HG03565 (cell line): ENCODE measurements around the gene GPR180.
"Not testable (repeated sequence)": the region's sequence is repeated elsewhere in the genome, so short reads cannot be mapped to it uniquely, and the experiment has no call there.

Experiments
- ATAC-seq: cut with Tn5 transposase; IDR thresholded peaks from one replicate; pipeline ENCODE4 v1.9.1; 2021; ENCODE audit warnings: mild to moderate bottlenecking, moderate library complexity; ENCODE audit not compliant: unreplicated experiment

Gene GPR180

DNA sequence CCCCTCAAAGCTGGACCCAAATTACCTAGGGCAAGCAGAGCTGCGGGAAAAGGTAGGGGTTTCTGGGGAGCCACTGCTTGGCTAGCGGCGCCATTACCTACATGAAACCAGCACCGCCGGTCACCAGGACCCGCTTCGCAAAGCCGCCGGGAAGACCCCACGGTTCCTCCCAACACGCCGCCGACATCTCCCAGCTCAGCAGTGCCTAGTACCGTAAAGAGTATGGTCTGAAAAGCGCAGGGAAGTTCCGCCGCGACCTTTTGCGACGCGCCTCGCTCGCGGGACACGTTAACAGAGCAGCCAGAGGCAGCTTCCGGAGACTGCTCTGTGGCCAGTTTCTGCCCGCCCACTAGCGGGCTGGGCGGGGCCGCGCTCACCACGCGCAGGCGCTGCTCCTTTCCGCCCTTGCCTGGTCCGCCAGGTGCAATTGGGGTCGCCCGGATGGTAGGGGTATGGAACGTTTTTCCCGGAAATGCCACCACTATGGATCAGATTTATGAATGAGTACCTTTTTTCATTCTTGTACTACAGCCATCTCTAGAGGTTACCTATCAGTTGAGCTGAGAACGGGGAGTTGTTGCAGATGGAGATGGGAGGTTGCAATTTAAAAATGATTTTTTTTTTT is 5.6 kb upstream of the GPR180 start, which contains the start of gene TGDS:
Gene TGDS, minus strand, starts transcription at position 203 of the 625 bp plus-strand sequence. Its CDS starts 16 bp downstream, at position 187.
- peak; percentile 97 for ATAC-seq

DNA sequence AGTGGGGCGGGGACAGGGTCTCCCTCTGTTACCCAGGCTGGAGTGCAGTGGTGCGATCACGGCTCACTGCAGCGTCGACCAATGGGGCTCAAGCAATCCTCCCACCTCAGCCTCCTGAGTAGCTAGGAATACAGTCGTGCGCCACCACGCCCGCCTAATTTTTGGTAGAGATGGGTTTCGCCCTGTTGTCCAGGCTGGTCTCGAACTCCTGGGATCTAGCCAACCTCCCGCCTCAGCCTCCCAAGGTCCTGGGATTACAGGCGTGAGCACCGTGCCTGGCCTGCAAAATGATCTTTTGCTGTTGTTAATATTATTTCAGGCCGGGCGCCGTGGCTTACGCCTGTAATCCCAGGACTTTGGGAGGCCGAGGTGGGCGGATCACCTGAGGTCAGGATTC is 5.1 kb upstream of the GPR180 start:
- no peak for ATAC-seq

DNA sequence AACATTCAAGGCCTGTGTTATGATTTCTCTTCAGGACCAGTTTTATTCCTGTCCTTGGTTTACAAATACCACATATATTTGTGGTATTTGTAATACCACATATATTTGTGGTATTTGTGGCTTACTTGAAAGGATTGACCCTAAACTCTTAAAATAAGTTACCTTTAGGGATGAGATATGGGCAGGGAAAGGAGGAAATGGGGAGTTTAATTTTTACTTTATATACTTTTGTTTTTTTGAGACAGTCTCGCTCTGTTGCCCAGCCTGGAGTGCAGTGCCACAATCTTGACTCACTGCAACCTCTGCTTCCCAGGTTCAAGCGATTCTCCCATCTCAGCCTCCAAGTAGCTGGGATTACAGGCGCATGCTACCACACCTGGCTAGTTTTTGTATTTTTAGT is 3.4 kb upstream of the GPR180 start:
- ATAC-seq, result no peak

DNA sequence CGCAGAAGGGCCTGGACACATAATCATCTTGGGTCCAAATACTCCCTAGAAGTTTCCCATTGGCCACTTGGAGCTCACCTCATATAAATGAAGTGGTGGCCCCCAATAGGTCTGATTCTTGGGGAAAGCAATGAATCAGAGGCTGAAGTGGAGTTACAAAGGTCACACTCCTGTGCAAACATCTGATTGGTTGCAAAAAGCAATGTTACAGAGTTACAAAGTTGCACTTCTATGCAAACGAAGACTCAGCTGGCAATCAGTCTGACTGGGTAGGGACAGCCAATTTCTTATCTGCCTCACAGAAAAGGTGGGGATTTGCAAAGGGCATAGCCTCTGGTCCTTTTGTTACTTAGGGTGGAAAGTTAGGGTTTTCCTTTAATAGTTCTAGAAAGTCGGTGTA is 1.8 kb upstream of the GPR180 start:
- no peak for ATAC-seq

DNA sequence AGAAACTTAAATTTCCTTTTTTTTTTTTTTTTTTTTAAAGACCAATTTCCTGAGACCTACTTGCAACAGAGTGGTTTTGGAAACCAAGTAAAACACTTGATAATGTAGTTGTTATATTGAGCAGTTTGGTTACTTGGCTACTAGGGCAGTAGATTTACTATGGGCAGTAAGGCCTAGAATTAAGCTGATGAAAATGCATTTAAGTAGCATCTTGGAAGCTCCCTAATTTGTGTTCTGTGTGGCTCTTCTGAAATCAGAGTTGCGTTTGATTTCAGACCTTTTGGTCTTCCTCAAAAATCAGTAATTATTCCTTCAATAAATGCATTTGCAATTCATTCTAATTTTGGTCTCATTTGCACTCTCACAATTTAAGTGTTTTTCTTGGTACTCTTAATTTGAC is 810 bp downstream of the GPR180 start:
- no peak for ATAC-seq

DNA sequence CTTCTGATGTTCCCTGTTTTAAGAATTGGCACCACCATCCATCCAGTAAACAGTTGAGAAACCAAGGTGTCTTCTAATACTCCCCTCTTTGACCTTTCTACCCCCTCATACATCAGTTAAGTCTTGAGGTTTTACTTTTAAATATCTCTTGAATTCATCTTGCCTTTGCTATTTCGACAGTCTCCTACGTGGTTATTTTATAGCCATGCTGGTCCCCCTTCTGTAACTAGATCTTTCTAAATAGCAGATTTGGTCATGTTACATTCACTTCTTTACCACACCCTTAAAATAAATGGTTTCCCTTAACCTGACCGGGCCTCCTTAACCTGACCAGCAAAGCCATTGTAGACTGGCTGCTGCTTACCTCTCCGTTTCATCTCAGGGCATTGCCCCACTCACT is 5.4 kb downstream of the GPR180 start:
- ATAC-seq, result no peak

DNA sequence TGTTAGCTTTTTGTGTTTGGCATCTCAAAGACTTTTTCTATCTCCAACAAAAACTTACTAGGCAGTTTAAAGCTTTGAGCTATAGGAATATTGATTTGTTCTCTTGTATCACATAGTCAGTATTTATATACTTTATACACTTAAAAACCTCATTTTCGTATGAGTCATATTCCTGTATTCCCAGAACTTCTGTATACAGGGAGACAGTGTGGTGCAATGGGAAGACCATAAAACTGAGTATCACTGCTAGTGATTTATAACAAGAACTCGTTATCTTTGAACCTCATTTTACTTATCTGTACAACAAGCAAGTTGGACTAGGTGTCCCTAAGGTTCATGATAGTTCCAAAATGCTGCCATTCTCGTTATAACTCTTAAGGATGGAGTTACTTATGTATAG is 6.3 kb downstream of the GPR180 start:
- no peak for ATAC-seq

DNA sequence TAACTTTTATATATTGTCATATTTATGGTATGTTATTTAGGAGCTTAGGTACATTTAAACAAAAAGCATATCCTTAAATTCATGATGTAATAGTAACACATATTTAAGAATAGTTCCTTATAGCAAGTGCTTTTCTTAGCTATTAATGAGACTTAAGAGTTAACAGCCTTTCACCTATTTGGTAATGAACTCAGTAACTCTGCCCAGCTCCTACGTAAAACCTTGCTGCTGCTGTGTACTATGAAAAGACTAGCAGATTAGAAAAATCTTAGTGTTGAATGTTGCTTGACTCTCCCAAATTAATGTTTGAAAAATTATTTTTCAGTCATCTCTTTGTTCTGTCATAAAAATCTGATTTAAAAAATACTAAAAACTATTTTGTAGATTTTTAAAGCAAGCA is 6.9 kb downstream of the GPR180 start:
- ATAC-seq, result no peak

DNA sequence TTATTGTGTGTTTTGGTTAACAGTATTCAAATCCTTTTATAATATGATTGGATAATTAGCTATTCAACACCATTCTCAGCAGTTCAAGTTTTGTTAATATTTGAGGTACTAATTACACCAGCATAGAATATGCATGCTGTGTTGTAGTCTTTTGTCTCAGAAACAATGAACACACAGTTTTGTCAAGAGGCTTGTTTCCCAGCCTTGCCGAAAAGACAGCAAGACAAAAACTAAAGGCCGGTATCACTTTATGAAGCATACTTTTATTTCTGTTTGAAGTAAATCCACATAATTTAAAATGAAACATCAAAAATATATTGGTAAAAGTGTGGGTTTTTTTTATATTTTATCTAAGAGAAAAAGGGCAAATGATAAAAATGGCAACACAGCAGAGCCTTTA is 7.5 kb downstream of the GPR180 start:
- ATAC-seq, result no peak

DNA sequence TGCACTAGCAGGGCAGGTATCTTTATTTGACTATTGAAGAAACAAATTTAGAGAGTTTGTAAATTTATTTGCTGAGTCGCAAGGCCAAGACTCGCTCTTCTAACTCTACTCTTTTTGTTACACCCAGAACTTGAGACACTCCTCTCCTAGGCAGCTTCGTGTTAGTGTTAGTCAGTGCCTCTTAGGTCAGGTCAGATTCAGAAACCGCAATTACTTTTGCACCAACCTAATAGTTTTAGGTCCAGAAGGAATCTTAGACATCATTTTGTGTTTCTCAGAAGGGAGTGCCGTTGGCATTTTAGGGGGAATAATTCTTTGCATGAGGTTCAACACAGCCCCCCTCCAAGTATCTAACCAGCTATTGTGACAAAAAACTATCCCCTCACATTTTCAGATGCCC is 8.8 kb downstream of the GPR180 start:
- ATAC-seq, result no peak

DNA sequence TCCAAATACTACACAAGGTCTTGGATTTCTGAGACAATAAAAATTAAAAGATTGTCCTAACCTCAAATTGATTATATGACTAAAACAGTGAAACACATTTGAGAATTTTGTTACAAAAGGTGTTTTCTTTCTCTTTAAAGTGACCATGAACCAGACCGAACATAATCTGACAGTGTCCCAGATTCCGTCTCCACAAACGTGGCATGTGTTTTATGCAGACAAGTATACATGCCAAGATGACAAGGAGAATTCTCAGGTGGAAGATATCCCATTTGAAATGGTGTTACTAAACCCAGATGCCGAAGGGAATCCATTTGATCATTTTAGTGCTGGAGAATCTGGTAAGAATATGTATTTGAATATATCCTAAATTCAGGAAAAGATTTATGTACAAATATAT is 10.4 kb downstream of the GPR180 start:
- no peak for ATAC-seq

DNA sequence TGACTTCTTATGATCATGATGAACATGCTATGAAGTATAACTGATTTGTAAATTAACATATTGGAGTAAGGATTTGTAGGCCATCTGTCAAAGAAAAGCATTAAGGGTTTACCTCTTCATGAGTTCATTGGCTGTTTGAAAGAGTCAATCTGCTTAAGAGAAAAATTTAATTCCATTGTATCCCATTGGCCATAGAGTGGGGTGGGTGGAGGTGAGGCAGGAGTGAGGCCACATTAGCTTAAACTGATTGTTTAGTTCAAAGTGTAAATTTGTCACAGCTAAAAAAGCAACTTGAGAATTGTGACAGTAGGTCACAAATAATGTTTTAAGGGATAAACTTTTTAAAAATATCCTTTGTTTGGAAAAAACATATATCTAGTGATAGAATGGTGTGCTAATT is 11.4 kb downstream of the GPR180 start:
- ATAC-seq, result no peak

DNA sequence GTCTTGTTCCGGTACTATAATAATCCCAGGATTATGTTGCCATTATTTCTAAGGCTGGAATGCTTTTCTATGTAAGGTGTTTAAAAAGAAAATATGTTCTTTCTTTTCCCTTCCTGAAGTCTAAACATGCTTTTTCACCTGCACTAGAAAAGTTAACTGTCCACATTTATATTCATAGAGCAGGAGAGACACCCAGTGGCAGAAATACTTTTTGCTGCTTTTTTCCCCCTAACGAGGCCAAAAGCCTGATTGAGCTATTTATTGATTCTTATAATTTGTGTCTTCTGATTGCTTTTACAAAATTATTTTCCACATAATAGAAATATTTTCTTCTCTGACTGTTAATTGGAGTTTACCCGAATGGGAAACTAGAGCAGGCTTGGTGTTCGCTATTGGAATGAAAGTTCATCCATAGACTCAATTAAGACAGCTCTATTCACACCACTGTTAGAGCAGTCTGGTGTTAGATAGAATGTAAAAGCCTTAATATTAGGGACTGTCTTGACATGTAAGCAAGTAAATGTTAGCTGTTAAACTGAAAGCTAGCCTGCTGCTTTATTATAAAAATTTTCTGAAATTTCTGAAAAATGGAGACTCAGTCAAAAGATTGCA is 15.8 kb downstream of the GPR180 start:
- ATAC-seq, result peak; percentile 45

DNA sequence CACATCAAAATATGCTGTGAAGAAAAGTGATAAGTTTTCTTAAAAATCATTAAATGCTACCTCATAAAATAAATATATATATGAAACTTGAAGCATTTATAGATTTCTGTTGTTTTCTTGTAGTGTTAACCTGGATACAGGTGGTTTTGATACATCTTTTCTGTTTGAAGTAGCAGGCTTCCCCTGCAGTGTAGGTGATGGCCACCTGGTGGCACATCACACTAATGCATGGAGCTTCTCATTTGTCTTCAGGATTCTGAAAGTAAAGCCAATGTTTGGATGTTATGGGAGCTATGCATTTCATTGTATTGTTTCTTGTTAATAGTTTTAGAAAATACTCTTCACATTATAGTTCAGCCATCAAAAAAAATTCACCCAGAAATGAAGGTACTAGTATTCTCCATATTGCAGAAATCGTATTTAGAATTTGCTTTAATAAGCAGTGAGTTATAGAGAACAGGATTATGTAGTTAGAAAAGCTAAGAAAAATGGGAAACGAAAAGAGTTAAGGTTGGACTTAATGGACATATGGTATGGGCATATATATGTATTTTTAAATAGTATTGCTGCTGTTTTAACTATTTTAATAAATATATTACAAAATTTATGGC is 18.7 kb downstream of the GPR180 start:
- ATAC-seq, result peak; percentile 80

DNA sequence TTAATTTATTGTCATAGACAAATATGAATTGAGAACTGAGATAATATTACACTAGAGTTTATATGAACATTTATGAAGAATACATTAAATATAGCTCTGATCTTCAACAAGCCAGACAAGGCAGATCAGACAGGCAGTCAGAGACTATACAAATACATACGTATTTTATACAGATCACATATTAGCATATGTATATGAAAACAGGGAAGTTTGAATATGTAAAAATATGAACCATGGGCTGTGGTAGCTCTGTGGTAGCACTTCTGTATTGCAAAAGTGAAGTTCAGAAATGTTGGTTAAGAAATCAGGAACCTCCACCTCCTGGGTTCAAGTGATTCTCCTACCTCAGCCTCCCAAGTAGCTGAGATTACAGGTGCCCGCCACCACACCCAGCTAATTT is 20.7 kb downstream of the GPR180 start:
- ATAC-seq, result no peak

DNA sequence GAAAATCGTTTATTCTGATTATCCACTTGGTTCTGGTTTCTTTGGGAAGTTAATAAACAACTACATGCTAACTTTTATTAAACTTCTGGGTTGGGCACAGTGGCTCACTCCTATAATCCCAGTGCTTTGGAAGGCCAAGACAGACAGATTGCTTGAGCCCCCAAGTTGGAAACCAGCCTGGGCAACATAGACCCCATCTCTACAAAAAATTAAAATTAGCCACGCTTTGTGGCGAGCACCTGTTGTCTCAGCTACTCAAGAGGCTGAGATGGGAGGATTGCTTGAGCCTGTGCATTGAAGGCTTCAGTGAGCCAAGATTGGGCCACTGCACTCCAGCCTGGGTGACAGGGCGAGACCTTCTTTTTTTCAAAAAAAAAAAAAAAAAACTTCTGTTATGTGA is 21.7 kb downstream of the GPR180 start:
- no peak for ATAC-seq

DNA sequence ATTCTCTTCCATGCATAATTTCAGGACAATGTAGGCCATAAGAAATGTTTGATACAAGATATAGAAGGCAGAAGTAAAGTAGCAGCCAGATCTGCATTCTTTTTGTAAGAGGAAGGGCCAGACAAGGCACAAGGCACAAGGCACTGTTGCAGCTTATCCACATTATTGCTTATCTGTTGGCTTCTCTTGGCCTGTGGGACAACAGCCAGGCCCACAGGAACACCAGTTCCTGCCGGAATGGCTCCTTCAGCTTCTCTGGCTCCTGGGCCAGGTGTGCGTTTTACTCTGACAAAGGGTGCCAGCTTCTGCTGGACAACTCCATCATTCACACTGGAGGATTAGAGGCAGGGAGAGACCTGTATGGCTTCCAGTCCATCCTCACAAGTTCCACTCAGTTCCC is 29.2 kb downstream of the GPR180 start:
- no peak for ATAC-seq

DNA sequence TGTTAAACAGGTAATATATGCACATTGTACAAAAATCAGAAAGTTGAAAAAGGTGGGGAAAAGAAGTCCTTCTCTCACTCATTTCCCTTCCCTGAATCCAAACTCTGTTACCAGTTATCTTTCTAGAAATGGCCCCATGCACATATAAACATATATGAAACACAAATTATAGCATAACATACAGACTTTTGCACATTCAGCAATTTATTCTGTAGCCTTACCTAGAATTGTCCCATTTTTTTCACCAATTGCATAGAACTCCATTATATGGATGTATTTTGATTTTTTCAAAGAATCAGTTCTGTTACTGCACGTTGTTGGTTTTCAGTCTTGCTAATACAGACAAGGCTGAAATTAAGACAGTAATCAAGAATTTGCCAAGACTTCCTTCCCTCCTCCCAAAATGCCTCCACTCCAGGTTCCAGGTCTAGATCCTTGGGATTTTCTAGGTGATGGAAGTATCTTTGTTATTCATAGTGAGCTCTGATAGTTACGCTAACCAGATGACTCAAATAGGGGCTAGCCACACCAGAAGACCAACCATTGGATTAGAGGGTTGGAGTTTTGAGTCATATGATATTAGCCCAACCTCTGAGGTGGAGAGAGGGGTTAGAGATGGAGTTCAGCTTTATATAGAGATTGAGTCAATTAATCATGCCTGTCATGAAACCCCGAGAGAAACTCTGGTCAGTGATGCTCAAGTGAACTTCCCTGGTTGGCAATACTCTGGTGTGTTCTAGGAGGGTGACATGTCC is 30.7 kb downstream of the GPR180 start:
- no peak for ATAC-seq

DNA sequence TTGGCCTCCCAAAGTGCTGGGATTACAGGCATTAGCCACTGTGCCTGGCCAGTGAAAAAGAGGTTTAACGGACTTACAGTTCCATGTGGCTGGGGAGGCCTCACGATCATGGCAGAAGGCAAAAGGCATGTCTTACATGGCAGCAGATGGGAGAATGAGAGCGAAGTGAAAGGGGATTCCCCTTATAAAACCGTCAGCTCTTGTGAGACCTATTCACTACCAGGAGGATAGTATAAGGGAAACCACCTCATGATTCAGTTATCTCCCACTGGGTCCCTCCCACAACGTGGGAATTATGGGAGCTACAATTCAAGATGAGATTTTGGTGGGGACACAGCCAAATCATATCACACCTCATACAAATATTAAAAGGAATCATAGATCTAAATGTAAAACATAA is 34.4 kb downstream of the GPR180 start:
- ATAC-seq, result not testable (repeated sequence)

DNA sequence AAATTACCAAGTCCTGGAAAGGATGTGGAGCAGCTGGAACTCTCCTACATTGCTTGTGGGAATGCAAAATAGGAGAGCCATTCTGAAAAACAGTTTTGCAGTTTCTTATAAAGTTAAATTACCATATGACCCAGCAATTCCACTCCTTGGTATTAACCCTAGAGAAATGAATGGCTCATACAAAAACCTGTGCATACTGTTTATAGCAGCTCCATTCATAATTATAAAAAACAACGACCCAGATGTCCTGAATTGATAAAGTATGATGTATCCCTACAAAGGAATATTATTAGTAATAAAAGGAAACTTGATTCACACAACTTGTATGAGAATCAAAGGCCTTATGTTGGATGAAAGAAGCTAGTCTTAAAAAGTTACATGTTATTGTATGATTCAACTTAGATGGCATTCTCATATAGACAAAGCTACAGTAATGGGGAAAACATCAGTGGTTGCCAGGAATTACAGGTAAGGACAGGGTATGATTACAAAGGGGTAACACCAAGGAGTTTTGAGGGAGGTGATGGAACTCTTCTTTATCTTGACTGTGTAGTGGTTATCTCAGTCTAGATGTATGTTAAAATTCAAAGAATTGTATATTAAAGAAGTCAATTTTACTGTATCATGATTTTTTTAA is 35.4 kb downstream of the GPR180 start:
- no peak for ATAC-seq

DNA sequence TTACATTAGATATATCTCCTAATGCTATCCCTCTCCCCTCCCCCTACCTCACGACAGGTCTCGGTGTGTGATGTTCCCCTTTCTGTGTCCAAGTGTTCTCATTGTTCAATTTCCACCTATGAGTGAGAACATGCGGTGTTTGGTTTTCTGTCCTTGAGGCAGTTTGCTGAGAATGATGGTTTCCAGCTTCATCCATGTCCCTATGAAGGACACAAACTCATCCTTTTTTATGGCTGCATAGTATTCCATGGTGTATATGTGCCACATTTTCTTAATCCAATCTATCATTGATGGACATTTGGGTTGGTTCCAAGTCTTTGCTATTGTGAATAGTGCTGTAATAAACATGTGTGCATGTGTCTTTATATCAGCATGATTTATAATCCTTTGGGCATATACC is 36.0 kb downstream of the GPR180 start:
- ATAC-seq, result not testable (repeated sequence)
